T-helper 2 cell treated with Interferon-gamma antibody and Interleukin-4, amounts not matched to agents 100 ng/mL and 5 ng/mL, for 36 hours (primary cell): ENCODE data around the gene CYP26A1. TPM values are rescaled to one million over a fixed set of nuclear protein-coding genes. Genes with fewer than 3 reads are reported as not detected.

Experiments
- intact Hi-C: fragments of 100-400 bp; cut with micrococcal nuclease; formaldehyde crosslinking; loops from one replicate; pipeline ENCODE4 v1.15.1; 2023
- total RNA-seq: library from RNA; stranded (reverse); gene quantifications from 2 replicates; pipeline ENCODE4 v1.2.3, GENCODE V29; 2022

The CYP26A1 gene
- total RNA-seq, 1 donor from 2014 or later, result not detected

DNA sequence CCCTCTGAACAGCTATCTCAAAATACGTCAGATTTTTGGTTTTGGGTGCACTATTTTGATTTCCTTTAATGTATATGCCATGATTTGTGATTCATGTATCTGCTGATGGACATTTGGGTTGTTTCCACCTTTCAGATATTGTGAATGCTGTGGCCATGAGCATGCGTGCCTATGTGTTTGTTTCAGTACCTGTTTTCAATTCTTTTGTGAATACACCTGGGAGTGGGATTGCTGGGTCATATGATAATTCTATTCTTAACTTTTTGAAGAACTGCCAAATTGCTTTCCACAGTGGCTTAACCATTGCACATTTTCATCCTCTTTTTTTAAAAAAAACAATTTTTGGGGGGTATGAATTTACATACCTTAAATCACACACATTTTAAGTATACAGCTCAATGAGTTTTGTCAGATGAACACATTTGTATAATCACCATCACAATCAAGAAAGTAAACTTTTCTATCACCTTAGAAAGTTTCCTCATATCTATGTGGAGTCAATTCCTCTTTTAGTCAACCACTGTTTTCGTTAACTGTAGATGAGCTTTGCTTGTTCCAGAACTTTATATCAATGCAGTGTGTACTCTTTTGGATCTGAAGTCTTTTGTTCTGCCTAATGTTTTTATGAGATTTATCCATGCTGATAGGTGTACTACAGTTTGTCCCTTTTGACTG lies 36.9 kb downstream of the CYP26A1 start:
- intact Hi-C loops, result no loop called here

DNA sequence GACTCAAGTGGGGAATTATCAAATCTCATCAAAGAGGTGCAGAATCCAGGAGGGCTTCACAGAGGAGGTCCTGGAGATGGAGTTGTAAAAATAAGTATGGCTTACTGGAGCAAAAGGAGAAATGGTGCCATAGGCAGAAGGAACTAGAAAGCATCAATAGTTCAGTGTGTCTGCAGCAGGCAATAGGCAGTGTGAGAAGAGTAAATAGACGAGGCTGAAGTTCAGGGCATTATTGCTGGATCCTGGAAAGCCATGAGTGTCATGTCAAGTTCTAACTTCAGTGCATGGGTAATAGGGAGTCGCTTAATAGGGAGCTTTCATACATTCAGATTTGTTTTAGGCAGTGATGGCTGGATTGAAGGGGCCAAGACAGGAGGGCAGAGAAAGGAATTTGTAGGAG lies 39.3 kb downstream of the CYP26A1 start:
- intact Hi-C loops, result no loop called here

DNA sequence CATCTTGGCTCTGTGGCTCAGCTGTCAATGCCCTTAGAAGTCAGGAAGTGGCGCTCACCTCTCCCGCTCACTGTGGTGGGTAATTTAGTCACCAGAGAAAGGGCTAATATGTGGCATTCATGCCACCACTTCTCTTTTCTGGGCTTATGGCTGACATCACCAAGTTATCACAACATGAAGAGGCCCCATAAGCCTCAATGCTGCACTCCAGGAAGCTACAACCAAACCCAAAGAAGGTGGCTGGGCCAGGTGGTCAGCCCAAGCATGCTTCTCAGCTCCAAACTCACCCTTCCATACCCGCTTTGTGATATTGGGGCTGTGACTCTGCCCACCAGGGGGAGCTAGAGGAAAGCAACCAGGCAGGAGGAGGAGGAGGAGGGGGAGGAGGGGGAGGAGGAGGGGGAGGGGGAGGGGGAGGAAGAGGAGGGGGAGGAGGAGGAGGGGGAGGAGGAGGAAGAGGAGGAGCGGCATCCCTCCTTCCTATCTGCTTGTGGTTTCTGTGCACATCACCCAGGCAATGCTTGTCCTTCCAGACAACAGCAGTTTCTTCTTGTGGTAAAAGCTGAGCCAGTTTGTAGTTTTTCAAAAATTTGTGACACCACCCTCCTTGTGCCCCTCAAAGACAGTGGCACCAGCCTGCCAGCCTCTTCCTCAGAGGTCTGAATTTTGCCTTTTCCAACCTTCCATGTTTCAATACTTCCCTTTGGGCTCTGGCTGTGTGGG lies 42.1 kb downstream of the CYP26A1 start:
- intact Hi-C loops, result loop anchor here (2.0 kb wide), 3 partner anchors 35 to 237 kb away; no protein-coding TSS in a partner anchor

DNA sequence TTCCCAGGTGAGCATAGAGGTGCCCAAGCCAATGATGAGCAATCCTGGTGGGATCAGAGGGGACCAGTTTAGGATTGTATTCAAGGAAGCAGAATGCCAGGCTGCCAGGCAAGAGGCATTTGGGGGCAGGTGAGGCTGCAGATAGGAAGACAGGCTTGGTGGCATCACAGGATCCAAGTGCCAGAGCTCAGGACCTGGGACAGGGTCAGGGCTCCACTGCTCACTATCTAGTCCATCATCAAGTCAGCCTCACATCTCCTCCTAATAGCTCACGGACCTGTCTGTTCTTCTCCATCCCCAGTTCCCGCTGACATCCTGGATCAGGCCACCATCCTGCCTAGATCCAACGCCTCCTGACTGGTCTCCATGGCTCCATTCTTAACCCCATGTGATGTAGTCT lies 47.6 kb downstream of the CYP26A1 start:
- intact Hi-C loops, result no loop called here

DNA sequence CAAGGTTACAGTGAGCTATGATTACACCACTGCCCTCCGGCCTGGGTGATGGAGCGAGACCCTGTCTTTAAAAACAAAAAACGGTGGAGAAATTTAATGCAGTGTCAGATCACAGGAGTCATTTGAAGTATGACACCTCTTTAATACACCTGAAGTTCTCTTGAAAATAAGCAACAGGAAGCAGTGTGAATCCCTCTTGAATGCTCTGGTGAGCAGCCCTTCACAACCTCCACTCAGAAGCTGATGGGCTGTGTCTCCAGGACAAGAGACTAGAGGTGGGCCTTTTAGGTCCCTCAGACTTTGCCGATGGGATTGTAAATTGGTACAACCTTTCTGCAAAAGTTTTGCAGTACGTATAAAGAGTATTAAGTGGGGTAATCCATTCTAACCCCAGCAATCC lies 50.1 kb downstream of the CYP26A1 start:
- intact Hi-C loops, result no loop called here

DNA sequence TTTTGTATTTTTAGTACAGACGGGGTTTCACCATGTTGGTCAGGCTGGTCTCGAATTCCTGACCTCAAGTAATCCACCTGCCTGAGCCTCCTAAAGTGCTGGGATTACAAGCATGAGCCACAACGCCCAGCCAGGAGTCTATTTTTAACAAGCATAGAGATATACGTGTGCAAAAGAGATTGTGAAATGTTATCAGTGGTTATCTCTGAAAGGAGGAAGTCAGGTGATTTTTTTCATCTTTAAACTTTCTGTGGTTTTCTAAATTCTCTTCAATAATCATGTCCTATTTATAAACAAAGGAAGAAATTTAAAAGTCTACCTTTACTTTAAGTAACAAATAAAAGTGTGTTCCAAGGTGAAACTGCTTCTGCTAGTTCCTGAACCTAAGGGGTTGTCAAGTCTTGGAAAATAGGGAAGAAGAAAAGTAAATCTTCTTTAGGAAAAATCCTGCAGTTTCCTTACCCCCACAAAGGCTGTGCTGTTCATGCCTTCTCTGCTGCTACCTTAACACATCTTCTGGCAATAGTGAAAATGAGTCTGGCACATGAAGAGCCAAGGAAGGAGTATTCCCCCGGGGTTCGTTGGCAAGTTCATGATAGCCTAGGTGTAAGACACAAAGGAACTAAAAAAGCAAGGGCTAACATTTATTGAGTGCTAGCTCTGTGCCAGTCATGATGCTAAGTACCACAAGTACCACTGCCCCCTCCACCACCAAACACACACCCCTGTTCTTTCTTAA lies 51.1 kb downstream of the CYP26A1 start:
- intact Hi-C loops, result no loop called here

DNA sequence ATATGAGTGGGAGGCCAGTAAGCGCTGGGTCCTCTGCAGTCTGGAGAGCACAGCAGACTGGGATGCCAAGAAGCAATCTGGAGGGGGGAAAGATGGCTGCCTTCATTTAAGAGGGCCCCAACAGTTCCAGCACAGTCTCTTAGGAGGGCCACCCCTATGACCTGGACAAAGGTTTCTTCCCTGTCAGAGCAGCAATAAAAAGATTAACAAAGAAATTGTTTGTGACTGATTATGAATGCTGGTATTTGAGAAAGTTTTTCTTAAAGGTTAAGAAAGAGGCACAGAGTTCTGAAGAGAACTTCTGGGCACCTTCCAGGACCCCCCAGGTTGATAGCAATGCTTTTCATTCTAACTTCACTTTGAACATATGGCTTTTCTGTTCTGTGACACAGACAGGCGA lies 52.3 kb downstream of the CYP26A1 start:
- intact Hi-C loops, result no loop called here

DNA sequence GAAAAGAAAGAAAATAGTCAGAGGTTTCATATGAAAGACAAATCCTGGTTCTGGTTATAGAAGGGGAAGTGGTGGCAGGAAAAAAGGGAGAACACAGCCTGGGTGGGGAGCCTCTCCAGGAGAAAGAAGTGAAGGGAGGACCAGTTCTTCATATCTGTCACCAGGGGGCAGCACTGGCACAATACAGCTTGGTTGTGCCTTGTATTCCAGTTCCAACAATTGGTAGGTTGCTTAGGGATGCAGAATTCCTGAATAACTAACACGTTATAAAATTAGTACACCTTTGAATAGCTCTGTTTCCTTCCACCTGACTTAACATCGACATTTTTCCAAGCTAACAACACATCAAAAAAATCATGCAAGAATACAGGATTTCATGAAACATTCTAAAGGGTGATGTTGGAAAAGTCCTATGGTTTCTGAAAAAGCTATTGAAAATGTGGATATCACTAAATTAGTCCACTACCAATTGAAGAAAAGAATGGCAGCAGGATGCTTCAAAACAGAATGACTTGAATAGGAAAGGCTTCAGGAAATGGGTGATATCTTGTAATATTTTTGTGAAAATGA lies 52.9 kb downstream of the CYP26A1 start:
- intact Hi-C loops, result no loop called here

Other genes with a start within 250 kb of the CYP26A1 start
- gene EXOC6, start 225.4 kb upstream of the CYP26A1 start, total RNA-seq, result 11.3 and 12.0 TPM in 2 replicates
- not detected in 2 replicates for gene CYP26C1, start 13.1 kb upstream of the CYP26A1 start, total RNA-seq